Suppressor macrophage treated with lipopolysaccharide for 1 hour (primary cell): ENCODE measurements around the gene CKMT1A.
A peak's percentile ranks its signal among the peaks of the same experiment; 100 is the strongest.
"Not testable (repeated sequence)": the region's sequence is repeated elsewhere in the genome, so short reads cannot be mapped to it uniquely, and the experiment has no call there.

Experiments used
- DNase-seq, 3 donors: peaks; one replicate each; pipeline ENCODE4 v3.0.0-alpha.2; 2020 to 2022

CKMT1A gene

GRCh38 chr15:43693148-43694022 is at the start of gene CKMT1A:
Gene CKMT1A (plus strand): TSS chr15:43693859. CDS start chr15:43694051, 192 bp downstream.
- DNase-seq, result not testable (repeated sequence)

GRCh38 chr15:43648649-43649429 is 44.8 kb upstream of the CKMT1A start, which contains the start of gene CATSPER2:
Gene CATSPER2 (minus strand): TSS chr15:43648844. CDS start chr15:43648061, 783 bp downstream.
- no peak for DNase-seq

GRCh38 chr15:43649430-43649926 is 44.2 kb upstream of the CKMT1A start:
- DNase-seq, result not testable (repeated sequence)

- DNase-seq, result not testable (repeated sequence)
Observed at GRCh38 chr15:43659727-43660126, 33.9 kb upstream of the CKMT1A start.

- not testable (repeated sequence) for DNase-seq
Observed at GRCh38 chr15:43662293-43662692, 31.4 kb upstream of the CKMT1A start.

GRCh38 chr15:43663333-43663732 is 30.3 kb upstream of the CKMT1A start:
- DNase-seq, result not testable (repeated sequence)

GRCh38 chr15:43666177-43666576 is 27.5 kb upstream of the CKMT1A start:
- not testable (repeated sequence) for DNase-seq

GRCh38 chr15:43674175-43674574 is 19.5 kb upstream of the CKMT1A start:
- not testable (repeated sequence) for DNase-seq

- not testable (repeated sequence) for DNase-seq
Observed at GRCh38 chr15:43689604-43690301, 3.9 kb upstream of the CKMT1A start.

- not testable (repeated sequence) for DNase-seq
Observed at GRCh38 chr15:43692679-43693078, 980 bp upstream of the CKMT1A start.

GRCh38 chr15:43702174-43702573 is 8.5 kb downstream of the CKMT1A start:
- no peak for DNase-seq

GRCh38 chr15:43702701-43703424 is 9.2 kb downstream of the CKMT1A start:
- peak in 1 of 3 donors; percentile 15 for DNase-seq

GRCh38 chr15:43710431-43711131 is 16.9 kb downstream of the CKMT1A start:
- not testable (repeated sequence) for DNase-seq

GRCh38 chr15:43723151-43723550 is 29.5 kb downstream of the CKMT1A start:
- DNase-seq, result no peak

- DNase-seq, result not testable (repeated sequence)
Observed at GRCh38 chr15:43726306-43726705, 32.6 kb downstream of the CKMT1A start.

GRCh38 chr15:43728053-43728725 is 34.5 kb downstream of the CKMT1A start:
- DNase-seq, result not testable (repeated sequence)

- no peak for DNase-seq
Observed at GRCh38 chr15:43735416-43735815, 41.8 kb downstream of the CKMT1A start.

GRCh38 chr15:43746245-43746902 is 52.7 kb downstream of the CKMT1A start, which contains the start of gene PDIA3:
Gene PDIA3 (plus strand): TSS chr15:43746438. CDS start chr15:43746540, 102 bp downstream.
- peak; percentile 94 to 96 (median 94) for DNase-seq

- DNase-seq, result peak; percentile 73 to 85 (median 78)
Observed at GRCh38 chr15:43746903-43747309, 53.2 kb downstream of the CKMT1A start.

- peak in 2 of 3 donors; percentile 19 to 22 for DNase-seq
Observed at GRCh38 chr15:43748376-43748775, 54.7 kb downstream of the CKMT1A start.
